Endothelial cell of umbilical vein (primary cell): Measurements from ENCODE around the gene NLRP3. TPM values are rescaled to one million over a fixed set of nuclear protein-coding genes. Genes with fewer than 3 reads are reported as not detected.

Experiments
- BruUV-seq: library from RNA; stranded (reverse); fragments of 400-500 nt; replicated peaks from 2 replicates; lab custom pipeline; 2021; lab: Mats Ljungman, UMichigan
- CTCF ChIA-PET: fragments of 300-600, 350-600 bp; sonication (Branson Sonifier 250); formaldehyde crosslinking; loops from one replicate; lab custom pipeline; 2021; ENCODE audit warnings: antibody characterized with exemption, inconsistent platforms; lab: Charles Lee
- POLR2A ChIA-PET: fragments of 300-600, 350-600 bp; sonication (Branson Sonifier 250); formaldehyde crosslinking; loops from one replicate; lab custom pipeline; 2021; ENCODE audit warnings: antibody characterized with exemption, inconsistent platforms; lab: Charles Lee
- DNase-seq: peaks from one replicate; pipeline ENCODE4 v3.0.0-alpha.2; 2011; ENCODE audit warnings: low read depth, low spot score
- FAIRE-seq: peaks from 2 replicates; lab custom pipeline; 2011; peaks lifted over from hg19 to GRCh38; lab: Jason Lieb, UNC
- H2AFZ ChIP-seq: 2 replicates; pipeline ENCODE4 v1.6.0; 2012; ENCODE audit warnings: low read depth, low read length, control low read depth, inconsistent platforms
- H3K27ac ChIP-seq: 2 replicates; pipeline ENCODE4 v1.5.1; 2011; ENCODE audit warnings: low read depth, mild to moderate bottlenecking, control low read depth, low read length, moderate library complexity; ENCODE audit not compliant: insufficient read depth
- H3K27me3 ChIP-seq, 2 experiments: 2 replicates each; pipeline versions ENCODE4 v1.6.0 to v1.6.1; 2011; ENCODE audit warnings: low read length in 2 of 2, mixed read lengths in 1 of 2; ENCODE audit not compliant: control insufficient read depth in 2 of 2, insufficient read depth in 2 of 2
- H3K36me3 ChIP-seq, 2 experiments: 2 replicates in 1 of 2; 3 replicates in 1 of 2; pipeline ENCODE4 v1.5.1; 2011; ENCODE audit warnings: low read length in 2 of 2, mild to moderate bottlenecking in 1 of 2, moderate library complexity in 1 of 2; ENCODE audit not compliant: control insufficient read depth in 2 of 2, insufficient read depth in 2 of 2; ENCODE audit errors: extremely low read depth in 1 of 2
- H3K4me1 ChIP-seq: 3 replicates; pipeline ENCODE4 v1.5.1; 2011; ENCODE audit warnings: mild to moderate bottlenecking, low read length; ENCODE audit not compliant: control insufficient read depth, insufficient read depth; ENCODE audit errors: extremely low read depth
- H3K4me2 ChIP-seq: 2 replicates; pipeline ENCODE4 v1.6.1; 2011; ENCODE audit warnings: low read length, control low read depth, mixed read lengths; ENCODE audit not compliant: insufficient read depth
- H3K4me3 ChIP-seq, 3 experiments: fragments of 200-600 bp in 1 of 3; sonication (generic), shearing (Covaris generic) in 1 of 3; replicated peaks in 1 of 3; 2 replicates each; pipeline ENCODE4 v1.5.1; 2011 to 2016; ENCODE audit warnings: control low read depth in 3 of 3, low read length in 3 of 3, mild to moderate bottlenecking in 2 of 3, inconsistent platforms in 1 of 3, low read depth in 1 of 3, moderate library complexity in 1 of 3; ENCODE audit not compliant: insufficient read depth in 1 of 3
- H3K79me2 ChIP-seq: 2 replicates; pipeline ENCODE4 v1.6.0; 2012; ENCODE audit warnings: low read length, inconsistent platforms; ENCODE audit not compliant: control insufficient read depth, insufficient read depth
- H3K9ac ChIP-seq: replicated peaks from 2 replicates; pipeline ENCODE3; 2011; ENCODE audit warnings: low read length, control low read depth; ENCODE audit not compliant: insufficient read depth; ENCODE audit errors: extremely low read depth
- H3K9me1 ChIP-seq: replicated peaks from 3 replicates; pipeline ENCODE4 v1.6.0; 2011; ENCODE audit warnings: mild to moderate bottlenecking, low read length; ENCODE audit not compliant: control insufficient read depth, insufficient read depth; ENCODE audit errors: extremely low read depth
- H3K9me3 ChIP-seq: replicated peaks from 2 replicates; pipeline ENCODE4 v1.5.1; 2012; ENCODE audit warnings: low read length, inconsistent platforms; ENCODE audit not compliant: control insufficient read depth, insufficient read depth
- H4K20me1 ChIP-seq: replicated peaks from 2 replicates; pipeline ENCODE3; 2011; ENCODE audit warnings: mild to moderate bottlenecking, low read length; ENCODE audit not compliant: control insufficient read depth, insufficient read depth; ENCODE audit errors: extremely low read depth
- CTCF ChIP-seq, 2 donors: IDR thresholded peaks; 1 replicate in 1 of 2; 2 replicates in 1 of 2; pipeline ENCODE4 v1.5.1; 2011; ENCODE audit warnings: low read length in 2 of 2, mild to moderate bottlenecking in 2 of 2, moderate library complexity in 2 of 2, control low read depth in 1 of 2, inconsistent platforms in 1 of 2, low read depth in 1 of 2; ENCODE audit not compliant: insufficient read depth in 1 of 2; ENCODE audit errors: extremely low read depth in 1 of 2
- EZH2 ChIP-seq: IDR thresholded peaks from 2 replicates; pipeline ENCODE4 v1.6.1; 2012; ENCODE audit warnings: borderline replicate concordance, low read depth, mild to moderate bottlenecking, moderate library complexity, low read length, inconsistent platforms; ENCODE audit not compliant: severe bottlenecking
- FOS ChIP-seq: IDR thresholded peaks from 2 replicates; pipeline ENCODE4 v1.6.1; 2011; ENCODE audit warnings: mild to moderate bottlenecking, low read length, moderate library complexity, borderline replicate concordance; ENCODE audit not compliant: insufficient read depth
- GATA2 ChIP-seq: IDR thresholded peaks from 2 replicates; pipeline ENCODE4 v1.7.0; 2011; ENCODE audit warnings: low read depth, mild to moderate bottlenecking, moderate library complexity, mixed read lengths, low read length; ENCODE audit not compliant: insufficient read length, insufficient read depth
- JUN ChIP-seq: IDR thresholded peaks from 2 replicates; pipeline ENCODE4 v1.6.1; 2011; ENCODE audit warnings: borderline replicate concordance, low read depth; ENCODE audit not compliant: insufficient read length, insufficient read depth
- MAX ChIP-seq: IDR thresholded peaks from 2 replicates; pipeline ENCODE4 v1.6.1; 2011; ENCODE audit not compliant: insufficient read depth, insufficient read length
- MYC ChIP-seq: IDR thresholded peaks from one replicate; pipeline ENCODE4 v1.6.1; 2011; ENCODE audit warnings: mild to moderate bottlenecking, low read depth, low read length
- POLR2A ChIP-seq: IDR thresholded peaks from 2 replicates; pipeline ENCODE4 v1.6.1; 2012; ENCODE audit warnings: low read depth, mild to moderate bottlenecking, control low read depth, low read length
- POLR2AphosphoS5 ChIP-seq: IDR thresholded peaks from 2 replicates; pipeline ENCODE4 v1.6.1; 2012; ENCODE audit warnings: low read depth, mild to moderate bottlenecking, control low read depth, low read length, moderate library complexity; ENCODE audit not compliant: insufficient read depth
- dilution Hi-C: fragments of 300-500 bp; cut with MboI; formaldehyde crosslinking; loops from one replicate; pipeline ENCODE4 v1.15.0; 2019; ENCODE audit warnings: low sequenced_read_pairs; ENCODE audit not compliant: extremely low pct_ligation_motif_present
- intact Hi-C: fragments of 100-400 bp; cut with micrococcal nuclease; formaldehyde crosslinking; loops from one replicate; pipeline ENCODE4 v1.10.0; 2022
- polyA plus RNA-seq, 4 experiments: library from polyadenylated mRNA; depleted of rRNA in 3 of 4; stranded (reverse) in 3 of 4; unstranded in 1 of 4; fragments of >200 nt; gene quantifications; 2 replicates each; pipeline versions ENCODE4 v1.2.1 to v1.2.3, GENCODE V29; 2011 to 2012; ENCODE audit warnings: missing spikeins in 1 of 4
- total RNA-seq: library from RNA; stranded (reverse); gene quantifications from 2 replicates; pipeline ENCODE4 v1.2.3, GENCODE V29; 2021

NLRP3 gene
- total and polyA plus RNA-seq, 2 donors (not counting 3 experiments of a cell fraction or from before 2014, with no cell fraction given): 0.24 to 0.29 TPM

DNA sequence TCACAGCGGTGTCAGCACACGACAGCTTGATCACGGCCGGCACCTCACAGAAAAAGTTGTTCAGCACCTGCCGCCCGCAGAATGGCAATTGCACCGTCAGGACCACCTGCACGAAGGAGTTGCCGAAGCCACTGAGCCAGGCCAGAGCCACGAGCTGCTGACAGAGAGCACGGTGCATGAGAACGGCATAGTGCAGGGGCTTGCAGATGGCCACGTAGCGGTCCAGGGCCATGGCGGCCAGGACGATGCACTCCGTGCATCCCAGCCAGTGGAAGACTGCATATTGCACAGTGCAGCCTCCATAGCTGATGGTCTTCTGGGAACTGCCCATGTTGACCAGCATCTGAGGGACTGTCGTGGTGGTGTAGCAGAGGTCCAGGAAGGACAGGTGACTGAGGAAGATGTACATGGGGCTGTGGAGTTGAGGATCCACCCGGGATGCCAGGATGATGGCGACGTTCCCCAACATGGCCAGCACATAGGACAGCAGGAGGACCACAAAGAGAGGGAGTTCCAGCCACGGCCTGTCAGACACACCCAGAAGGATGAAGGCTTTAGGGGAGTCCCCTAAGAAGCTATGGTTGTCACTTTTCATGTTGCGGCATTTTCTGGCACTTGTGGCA lies 35.5 kb downstream of the NLRP3 start:
- BruUV-seq: no TSS peak
- ChIA-PET POLR2A (no interaction called here), CTCF (no interaction called here)
- Histone ChIP-seq H3K9ac (no peak overlapping the region), H3K4me1 (peaks cover 4% of the 10 kb centered on the region), H3K9me1 (no peaks in the 10 kb centered on the region), H4K20me1 (no peaks in the 10 kb centered on the region), H3K4me2 (no peak overlapping the region), H2AFZ (no peak overlapping the region), H3K27me3 (no peaks in the 10 kb centered on the region), H3K36me3 (no peaks in the 10 kb centered on the region), H3K27ac (no peak overlapping the region), H3K9me3 (no peaks in the 10 kb centered on the region), H3K4me3 (no peak overlapping the region), H3K79me2 (no peaks in the 10 kb centered on the region)
- DNase-seq: no peak
- no peak for TF ChIP-seq POLR2A
- TF ChIP-seq EZH2: no peak
- no peak for TF ChIP-seq MAX
- TF ChIP-seq GATA2: no peak
- no peak for TF ChIP-seq FOS
- TF ChIP-seq POLR2AphosphoS5: no peak
- no peak for TF ChIP-seq MYC
- no peak for TF ChIP-seq JUN
- TF ChIP-seq CTCF (IDR thresholded peaks at IDR 0.05; ENCODE audit: extremely low read depth in 1 of 2, insufficient read depth in 1 of 2, low read depth in 1 of 2, low read length in 2 of 2): no peak
- no peak for FAIRE-seq
- dilution Hi-C loops (no loop called here), intact Hi-C loops (no loop called here)
